NCI-H1694 treated with DMSO at 0.1 percent for 48 hours (cell line): ENCODE data around the gene RETREG2.
A peak's percentile ranks its signal among the peaks of the same experiment; 100 is the strongest.

Source experiments
- DNase-seq: peaks from one replicate; lab custom pipeline; 2025; lab: John Stamatoyannopoulos, UW

Gene RETREG2

DNA sequence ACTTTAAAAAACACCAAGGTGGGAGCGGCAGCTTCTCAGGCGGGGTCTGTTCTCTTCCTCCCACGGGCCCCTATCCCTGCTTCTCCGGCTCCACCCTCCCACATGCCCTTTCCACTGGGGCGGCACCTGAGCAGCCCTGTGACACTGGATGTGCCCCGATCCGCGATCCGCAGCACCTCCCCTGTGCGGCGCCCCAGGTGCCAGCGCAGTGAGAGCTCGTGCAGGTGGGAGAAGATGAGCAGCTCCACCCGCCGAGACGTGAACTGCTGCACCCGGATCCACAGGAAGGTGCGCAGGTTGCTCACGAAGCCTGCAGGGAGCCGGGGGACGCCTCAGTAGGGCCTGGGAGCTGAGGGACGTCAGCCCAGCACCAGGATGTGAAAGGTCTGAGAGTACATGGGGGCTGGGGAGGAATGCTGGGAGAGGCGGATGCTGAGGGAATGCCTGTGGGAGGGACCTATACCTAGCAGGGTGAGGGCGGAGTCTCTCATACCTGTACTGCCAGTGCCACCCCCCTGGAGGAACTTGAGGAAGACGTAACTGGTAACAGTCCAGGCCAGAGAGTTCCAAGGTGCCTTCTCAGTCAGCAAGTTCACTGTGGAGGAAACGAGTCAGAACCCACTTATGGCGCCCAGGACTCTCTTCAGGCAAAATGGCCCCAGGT is 37.9 kb downstream of the RETREG2 start:
- DNase-seq = no peak

DNA sequence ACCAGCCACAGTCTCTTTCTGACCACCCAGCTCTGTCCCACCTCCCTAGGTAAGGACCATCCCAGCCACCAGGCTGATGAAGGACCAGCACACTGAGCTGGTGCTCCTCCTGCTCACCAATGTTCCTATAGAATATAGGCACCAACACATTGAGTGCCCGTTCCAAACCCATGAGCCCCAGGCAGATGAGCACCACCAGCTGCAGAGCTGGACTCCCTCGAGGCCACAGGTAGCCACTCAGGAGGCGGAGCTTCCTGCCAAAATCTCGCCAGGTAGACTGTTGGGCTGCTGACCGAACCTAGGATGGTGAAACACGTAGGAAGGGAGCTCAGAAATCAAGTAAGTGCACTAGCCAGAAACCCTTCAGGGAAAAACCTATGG is 38.5 kb downstream of the RETREG2 start:
- DNase-seq = no peak

DNA sequence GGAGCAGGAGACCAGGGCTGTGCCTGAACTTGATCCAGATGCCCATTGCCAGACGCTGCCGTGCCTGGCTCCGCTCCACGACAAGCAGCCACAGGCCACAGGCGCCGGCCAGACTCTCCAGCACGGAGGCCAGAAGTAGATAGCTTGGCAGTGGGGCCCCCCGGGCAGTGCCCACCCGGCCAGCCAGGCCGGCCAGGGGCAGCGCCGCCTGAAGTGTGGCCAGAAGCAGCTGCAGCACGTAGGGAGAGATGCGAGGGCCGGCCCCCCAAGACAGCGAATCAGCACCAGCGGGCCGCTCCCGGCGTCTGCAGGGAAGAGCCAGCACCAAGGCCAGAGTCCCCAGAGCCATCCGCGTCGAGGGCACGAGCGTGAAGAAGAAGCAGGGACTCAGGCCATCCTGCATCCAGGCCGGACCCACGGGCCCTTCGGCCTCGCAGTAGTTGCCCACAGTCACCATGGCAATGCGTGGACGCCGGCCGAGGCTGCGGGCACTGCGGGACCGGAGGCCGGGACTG is 40.2 kb downstream of the RETREG2 start:
- no peak for DNase-seq

DNA sequence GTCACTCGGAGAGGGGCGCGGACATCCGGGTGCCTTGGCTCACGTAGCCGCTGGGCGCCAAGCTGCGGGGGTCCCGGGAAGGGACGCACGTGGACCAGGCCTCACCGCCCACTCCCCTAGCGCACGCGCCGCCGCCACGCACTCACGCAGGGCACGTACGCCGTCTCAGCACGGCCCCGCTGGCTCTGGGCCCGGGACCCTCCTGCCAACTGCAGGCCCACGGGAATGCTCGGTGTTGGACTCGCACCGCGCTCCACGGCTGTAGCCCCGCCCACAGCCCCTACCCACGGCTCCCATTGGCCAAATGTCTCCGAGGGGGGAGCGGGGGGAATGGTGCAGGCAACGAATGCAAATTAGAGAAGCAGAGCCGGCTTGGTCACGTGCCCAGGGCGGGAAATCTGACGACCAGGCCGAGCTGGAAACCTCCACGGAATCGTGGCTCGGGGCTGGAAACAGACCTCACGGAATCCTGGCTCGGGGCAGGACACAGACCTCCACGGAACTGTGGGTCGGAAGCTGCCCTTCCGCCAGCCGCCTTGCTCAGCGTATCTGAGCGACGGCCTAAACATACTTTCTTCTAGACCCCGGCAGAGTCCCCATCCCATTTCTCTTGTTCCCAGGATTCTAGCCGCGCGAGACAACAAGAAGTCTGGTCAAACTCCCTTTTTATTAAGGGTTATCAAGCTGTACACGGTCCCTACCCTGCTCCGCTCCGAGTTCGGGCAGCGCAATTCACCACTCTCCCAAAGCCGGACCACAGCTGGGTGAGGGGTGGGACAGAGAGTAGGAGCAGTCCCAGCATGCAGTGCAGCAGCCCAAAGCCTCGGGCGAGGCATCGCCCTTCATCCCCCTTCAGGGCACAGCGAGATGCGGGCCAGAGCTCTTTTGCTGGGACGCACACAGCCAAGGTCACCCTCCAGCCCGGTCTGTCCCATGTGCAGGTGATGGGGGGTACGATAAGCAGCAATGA is 40.9 kb downstream of the RETREG2 start, which contains the start of gene ABCB6:
ABCB6 (minus strand) TSS at position 227 of the 970 bp plus-strand sequence. CDS start 285 bp downstream, outside the sequence.
- DNase-seq = peak; percentile 88

DNA sequence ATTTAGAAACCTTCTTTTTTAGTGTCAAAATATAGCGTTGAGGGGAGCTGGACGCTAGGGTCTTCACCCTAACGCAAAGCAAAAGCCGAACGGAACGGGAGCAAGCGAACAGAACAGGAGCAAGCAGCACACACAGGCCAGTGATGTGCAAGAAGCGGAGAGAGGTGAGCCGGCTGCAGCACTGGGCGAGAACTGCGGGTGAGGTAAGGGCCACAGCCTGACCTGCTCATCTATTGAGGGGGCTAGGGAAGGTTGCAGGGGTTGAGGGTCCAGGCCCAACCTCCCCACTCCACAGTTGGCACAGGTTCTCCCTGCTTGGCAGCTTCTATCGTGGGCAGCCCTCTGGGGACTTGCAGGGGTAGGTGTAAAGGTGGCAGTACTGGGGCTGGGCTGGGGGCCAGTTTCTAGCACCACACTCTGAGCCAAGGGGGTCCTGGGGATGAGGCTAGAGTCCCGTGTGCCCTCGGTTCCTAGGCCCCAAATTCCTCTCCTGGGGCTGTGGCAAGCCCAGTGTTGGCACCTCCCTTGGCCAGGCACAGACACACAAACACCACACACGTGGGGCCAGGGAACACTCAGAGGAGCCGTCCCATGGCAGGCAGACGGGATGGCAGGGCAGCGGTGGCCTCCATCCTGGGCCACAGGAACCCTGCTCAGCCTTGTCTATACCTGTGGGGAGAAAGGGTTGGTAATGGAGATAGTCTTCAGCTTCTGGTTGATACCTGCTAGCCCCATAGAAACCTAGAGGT is 41.9 kb downstream of the RETREG2 start:
- DNase-seq = no peak

DNA sequence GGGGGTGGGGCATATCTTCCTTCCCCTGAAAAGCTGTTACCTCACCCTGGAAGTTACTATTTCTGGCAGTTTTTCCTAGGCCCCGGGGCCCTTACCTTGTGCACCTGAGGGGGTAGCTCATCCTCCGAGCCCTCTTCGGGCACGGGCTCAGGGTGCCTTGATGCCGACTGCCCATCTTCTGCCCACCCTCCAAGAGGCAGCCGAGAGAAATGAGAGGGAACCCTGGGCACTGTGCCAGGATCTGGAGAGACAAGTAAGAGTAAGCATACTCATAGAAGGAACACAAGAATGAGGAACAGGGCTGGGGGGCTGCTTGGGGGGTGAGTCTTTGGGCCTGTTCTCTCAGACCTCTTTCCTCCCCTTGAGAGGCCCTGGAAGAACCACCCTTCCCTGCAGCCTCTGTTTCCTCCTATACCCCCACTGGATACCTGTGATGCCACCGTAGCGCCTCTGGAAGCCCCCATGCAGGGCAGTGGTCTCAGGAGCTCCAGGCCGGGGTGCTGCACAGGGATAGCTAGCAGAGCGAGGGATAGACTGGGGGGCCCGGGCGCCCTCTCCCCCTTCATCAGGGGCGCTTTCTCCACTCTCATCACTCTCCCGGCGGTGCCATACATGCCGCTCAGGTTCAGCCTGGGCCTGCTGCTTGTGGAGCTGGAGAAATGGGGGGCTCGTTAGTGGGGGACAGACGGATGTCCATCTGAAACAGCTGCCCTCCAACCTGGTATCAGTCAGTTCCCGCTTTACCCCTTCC is 42.8 kb downstream of the RETREG2 start:
- no peak for DNase-seq

DNA sequence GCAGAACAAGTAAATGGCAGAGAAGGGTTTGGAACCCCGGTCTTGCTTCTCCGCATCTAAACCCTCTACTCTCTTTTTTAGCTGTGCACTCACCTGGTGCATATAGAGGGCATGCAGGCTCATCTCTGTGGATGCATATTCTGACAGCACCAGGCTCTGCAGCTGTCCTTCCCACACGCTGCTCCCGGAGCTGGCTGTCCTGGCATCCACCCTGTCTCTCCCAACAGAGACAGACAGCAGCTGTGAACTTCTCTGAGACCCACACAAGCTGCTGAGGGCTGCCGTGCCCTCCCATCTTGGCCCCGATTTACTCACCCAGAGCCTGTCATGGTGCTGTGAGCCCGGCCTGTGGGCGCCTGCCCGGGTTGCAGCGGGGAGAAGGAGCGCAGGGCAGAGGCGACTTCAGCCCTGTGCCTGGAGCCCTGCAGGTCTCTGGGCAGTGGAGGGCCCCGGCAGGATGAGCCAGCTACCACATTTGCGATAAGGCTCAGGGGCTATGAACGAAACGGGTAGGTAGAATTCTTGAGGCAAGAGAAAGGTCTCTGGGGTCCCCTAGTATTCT is 44.0 kb downstream of the RETREG2 start:
- peak; percentile 83 for DNase-seq

DNA sequence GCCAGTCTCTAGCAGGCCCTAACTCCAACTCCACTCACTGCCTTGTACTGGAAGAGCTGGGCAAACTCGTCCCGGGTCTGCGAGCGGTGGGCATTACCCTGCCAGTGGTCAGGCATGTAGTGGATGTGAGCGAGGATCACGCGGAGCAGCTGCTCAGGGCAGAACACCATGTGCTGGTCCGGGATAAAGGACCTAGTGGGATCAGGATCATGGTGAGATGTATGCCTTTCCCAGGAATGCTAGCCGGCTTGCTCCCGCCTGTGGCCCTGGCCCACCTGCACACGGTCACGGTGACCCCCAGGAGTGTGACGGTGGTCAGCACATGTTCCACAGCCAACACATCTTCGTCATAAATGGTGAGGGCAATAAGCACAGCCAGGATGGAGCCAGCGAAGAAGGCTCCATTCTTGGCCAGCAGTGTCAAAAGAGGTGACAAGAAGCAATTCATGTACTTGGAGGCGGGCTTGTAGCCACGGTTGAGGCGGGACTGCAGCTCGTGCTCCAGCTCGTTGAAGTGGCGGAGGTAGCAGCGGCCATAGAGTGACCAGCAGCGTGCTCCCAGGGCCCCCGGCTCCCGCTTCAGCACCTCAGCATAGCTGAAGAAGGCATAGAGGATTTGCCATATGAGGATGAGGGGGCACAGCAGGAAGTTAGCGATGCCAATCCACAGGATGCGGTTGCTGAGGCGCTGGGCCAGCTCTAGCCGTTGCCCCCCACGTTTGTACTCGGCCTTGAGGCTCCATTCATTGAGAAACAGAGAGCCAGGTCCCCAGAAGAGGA is 45.9 kb downstream of the RETREG2 start:
- DNase-seq = no peak

DNA sequence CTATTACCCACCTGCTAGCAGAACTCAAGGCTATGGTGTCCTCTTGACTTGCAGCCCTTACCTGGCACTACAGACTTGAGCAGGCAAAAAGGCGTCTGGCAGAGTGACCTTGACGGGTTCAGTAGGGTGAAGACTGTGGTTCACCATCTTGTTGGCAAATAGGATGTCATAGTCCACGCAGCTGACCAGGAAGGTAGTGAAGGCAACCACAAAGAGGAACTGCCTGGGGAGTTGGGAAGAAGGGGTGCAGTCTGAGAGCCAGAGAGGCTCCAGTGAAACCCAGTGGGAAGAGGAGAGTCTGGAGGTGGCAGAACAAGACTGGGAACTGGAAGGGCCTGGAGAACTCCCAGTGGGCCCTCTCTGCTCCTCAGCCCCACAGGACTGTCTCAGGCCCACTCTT is 47.3 kb downstream of the RETREG2 start:
- DNase-seq = no peak

DNA sequence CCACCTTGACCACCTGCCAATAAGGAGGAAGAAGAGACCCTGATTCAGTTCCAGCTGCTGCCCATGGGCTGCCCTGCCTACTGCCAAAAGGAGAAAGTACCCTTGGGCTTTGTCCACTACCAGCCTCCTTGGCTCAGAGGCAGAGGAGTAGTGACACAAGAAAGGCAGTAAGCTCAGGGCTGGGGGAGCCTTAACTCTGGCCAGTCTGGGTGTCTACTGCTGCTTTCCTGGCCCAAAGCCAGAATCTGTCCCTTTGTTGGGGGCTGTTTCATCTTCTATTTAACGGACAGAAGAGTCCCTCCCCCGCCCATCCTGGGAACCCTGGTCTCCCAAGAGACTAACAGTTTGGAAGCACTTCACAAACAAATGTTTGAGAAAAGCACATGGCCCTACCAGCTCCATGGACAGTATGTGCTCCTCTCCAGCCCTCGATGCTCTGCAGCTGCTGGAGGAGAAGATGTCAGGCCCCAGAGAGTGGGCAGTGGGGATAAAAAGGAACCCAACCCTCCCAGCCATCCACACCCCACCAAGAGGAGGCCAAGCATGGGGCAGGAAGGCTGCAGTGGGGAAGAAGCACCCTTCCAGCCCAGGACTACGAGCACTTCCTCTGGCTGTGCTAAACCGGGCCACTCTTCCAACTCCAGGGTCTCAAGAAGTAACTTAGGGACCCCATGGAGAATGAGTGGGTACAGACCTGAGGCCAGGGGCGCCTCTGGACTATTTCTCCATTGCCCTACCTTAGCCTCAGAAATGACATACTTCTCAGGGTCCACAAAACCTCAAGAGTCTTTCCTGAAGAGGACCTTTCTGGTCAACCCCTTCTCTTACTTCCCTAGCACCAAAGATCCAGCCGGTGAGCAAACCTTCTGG is 50.2 kb downstream of the RETREG2 start:
- DNase-seq = no peak

DNA sequence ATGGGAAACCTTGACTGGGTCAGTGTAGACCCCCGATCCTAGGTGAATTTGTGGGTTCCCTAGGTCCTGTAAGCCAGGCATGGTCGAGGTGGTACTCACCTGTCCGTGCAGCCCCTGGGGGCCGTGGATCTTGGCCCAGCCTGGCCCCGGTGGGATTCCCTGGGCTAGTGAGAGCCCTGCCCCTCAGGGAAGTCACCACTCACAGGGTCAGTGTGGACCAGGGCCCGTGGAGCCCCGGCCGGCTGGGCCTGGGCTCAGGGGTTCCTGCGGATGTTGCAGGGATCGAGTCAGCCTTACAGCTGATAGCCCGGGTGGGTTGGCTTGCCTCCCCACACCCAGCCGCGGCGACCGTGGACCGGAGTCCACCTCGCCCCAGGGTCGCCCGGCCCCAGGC is 50.8 kb downstream of the RETREG2 start:
- DNase-seq = no peak

DNA sequence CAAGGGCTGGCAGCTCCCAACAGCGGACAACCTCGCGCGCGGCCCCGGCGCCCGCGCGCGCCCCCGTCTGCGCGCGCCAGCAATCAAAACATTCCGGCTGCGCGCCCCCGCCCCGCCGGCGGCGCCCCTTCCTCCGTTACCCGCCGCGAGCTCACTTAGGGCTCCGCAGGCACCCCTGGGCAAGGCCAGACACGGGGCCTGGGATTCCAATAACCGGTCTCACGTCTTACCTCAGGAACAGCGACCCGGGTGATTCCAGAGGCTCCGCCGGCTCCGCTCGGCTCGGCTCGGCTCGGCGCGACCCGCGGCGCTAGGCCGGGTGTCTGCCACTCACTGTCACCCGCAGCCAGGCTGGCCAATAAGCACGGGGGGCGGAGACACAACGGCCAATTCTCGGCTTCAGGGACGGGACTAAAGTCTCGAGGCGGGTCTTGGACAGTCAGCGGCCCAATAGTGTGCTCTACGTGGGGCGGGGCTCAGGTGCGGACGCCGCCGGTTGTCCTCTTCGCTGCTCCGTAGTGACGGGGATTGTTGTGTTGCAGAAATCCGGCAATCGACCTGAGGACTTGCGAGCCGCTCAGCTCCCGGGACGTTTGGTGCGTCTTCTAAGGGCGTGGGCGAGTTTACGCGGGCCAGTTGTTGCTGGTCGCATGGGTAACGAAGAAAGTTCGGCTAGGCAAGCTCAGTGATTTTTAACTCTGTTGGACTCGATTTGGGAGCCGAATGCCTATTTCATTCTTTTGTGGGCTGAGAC is 51.4 kb downstream of the RETREG2 start, which contains the start of the genes ANKZF1 and ATG9A:
ANKZF1 (plus strand) TSS at position 502 of the 754 bp plus-strand sequence. CDS start 452 bp downstream, outside the sequence.
ATG9A (minus strand) TSS at position 332 of the 754 bp plus-strand sequence. CDS start 1,612 bp downstream, outside the sequence.
- peak; percentile 99 for DNase-seq

DNA sequence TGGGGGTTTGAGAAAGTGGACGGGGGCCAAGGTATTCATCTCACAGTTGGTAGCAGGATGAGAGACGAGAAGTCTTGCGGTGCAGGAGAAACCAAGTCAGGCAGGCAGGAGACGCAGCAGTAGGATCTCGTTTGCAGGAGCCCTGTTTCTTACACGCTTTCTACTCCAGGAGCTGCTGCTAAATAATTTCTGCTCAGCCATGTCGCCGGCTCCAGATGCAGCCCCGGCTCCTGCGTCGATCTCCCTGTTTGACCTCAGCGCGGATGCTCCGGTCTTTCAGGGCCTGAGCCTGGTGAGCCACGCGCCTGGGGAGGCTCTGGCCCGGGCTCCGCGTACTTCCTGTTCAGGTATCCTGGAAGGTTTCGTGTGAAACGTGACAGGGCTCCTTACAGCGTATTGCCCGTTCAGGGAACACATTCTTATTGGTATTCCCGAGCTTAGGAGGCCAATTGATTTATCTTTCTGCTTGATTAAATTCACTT is 52.0 kb downstream of the RETREG2 start:
- no peak for DNase-seq

DNA sequence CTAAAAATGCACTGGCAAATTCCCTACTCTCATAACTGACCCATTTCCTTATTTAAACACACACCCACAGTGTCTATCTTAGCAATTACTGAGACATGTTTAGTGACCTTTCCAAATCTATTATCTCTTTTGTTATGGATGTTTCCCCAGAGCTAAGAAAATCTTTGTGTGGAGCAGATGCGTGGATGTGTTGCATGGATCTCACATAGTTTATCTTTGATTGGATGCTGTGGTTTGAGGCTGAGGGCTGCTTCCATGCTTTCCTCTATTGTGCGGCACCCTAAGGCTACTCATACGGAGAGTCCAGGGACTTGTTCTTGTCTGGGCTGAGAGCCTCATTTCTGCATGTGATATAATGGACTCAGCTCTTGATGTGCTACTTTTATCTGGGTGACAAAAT is 56.3 kb downstream of the RETREG2 start:
- no peak for DNase-seq
